HCT116 (cell line): ENCODE results near the gene WHRN. TPM values are rescaled to one million over a fixed set of nuclear protein-coding genes. Genes with fewer than 3 reads are reported as not detected.

ENCODE experiments used
- ATAC-seq: fragments of 200-7000 bp; cut with Tn5 transposase; 2 replicates; pipeline ENCODE4 v1.9.1; 2020; ENCODE audit warnings: mild to moderate bottlenecking, moderate library complexity
- BruUV-seq: library from RNA; stranded (reverse); fragments of 400-500 nt; replicated peaks from 2 replicates; lab custom pipeline; 2021; lab: Mats Ljungman, UMichigan
- CTCF ChIA-PET: fragments of 300-600 bp; sonication (Branson Sonifier 250); formaldehyde crosslinking; loops from one replicate; lab custom pipeline; 2021; ENCODE audit warnings: antibody characterized with exemption; lab: Charles Lee
- POLR2A ChIA-PET: fragments of 300-600, 350-600 bp; sonication (Branson Sonifier 250); formaldehyde crosslinking; loops from one replicate; lab custom pipeline; 2021; ENCODE audit warnings: antibody characterized with exemption; lab: Charles Lee
- RAD21 ChIA-PET, 2 experiments: fragments of 300-600 bp; sonication (Branson Sonifier 250); formaldehyde crosslinking; loops; one replicate each; lab custom pipeline; 2023; ENCODE audit warnings: low total read pairs in 2 of 2; ENCODE audit not compliant: uncharacterized antibody in 2 of 2, unreplicated experiment in 2 of 2, low non-redundant PET in 1 of 2; lab: Charles Lee
- DNase-seq: peaks from one replicate; pipeline ENCODE4 v3.0.0-alpha.2; 2010; ENCODE audit warnings: low read depth, low spot score
- H2AFZ ChIP-seq: fragments of 200-600 bp; shearing (Covaris generic), sonication (generic); 2 replicates; pipeline ENCODE4 v1.6.1; 2017; ENCODE audit warnings: low read depth, mixed run types, mixed read lengths, antibody characterized with exemption, low read length; ENCODE audit not compliant: poor library complexity, severe bottlenecking
- H3K27ac ChIP-seq: 2 replicates; pipeline ENCODE4 v1.5.1; 2012; ENCODE audit warnings: low read depth, low read length
- H3K27me3 ChIP-seq: fragments of 200-600 bp; sonication (generic); 2 replicates; pipeline ENCODE4 v1.6.1; 2016; ENCODE audit warnings: mixed run types, low read length, mixed read lengths; ENCODE audit not compliant: insufficient read depth
- H3K36me3 ChIP-seq, 2 experiments: fragments of 200-500 bp in 1 of 2; fragments of 200-600 bp in 1 of 2; sonication (Bioruptor generic) in 1 of 2; sonication (generic) in 1 of 2; 2 replicates each; pipeline versions ENCODE4 v1.5.1 to v1.6.1; 2014 to 2016; ENCODE audit warnings: low read length in 2 of 2, inconsistent platforms in 1 of 2, mixed read lengths in 1 of 2, mixed run types in 1 of 2; ENCODE audit not compliant: insufficient read depth in 2 of 2, control insufficient read depth in 1 of 2
- H3K4me1 ChIP-seq, 2 experiments: fragments of 200-600 bp in 1 of 2; sonication (generic) in 1 of 2; 2 replicates each; pipeline versions ENCODE4 v1.5.1 to v1.6.1; 2012 to 2017; ENCODE audit warnings: low read length in 2 of 2, inconsistent platforms in 1 of 2, mild to moderate bottlenecking in 1 of 2, mixed read lengths in 1 of 2, mixed run types in 1 of 2, moderate library complexity in 1 of 2; ENCODE audit not compliant: insufficient read depth in 2 of 2, control insufficient read depth in 1 of 2
- H3K4me2 ChIP-seq: fragments of 200-600 bp; sonication (generic); 2 replicates; pipeline ENCODE4 v1.6.1; 2017; ENCODE audit warnings: mixed run types, low read length, mixed read lengths
- H3K4me3 ChIP-seq, 2 experiments: fragments of 200-600 bp in 1 of 2; sonication (generic) in 1 of 2; replicated peaks in 1 of 2; 2 replicates each; pipeline ENCODE4 v1.5.1; 2011 to 2016; ENCODE audit warnings: low read length in 2 of 2, control low read depth in 1 of 2, low read depth in 1 of 2, mild to moderate bottlenecking in 1 of 2, mixed read lengths in 1 of 2, mixed run types in 1 of 2
- H3K79me2 ChIP-seq: fragments of 200-600 bp; sonication (generic); 2 replicates; pipeline ENCODE4 v1.6.1; 2017; ENCODE audit warnings: mild to moderate bottlenecking, mixed run types, low read length, moderate library complexity, mixed read lengths; ENCODE audit not compliant: insufficient read depth
- H3K9ac ChIP-seq: fragments of 200-600 bp; sonication (generic); 2 replicates; pipeline ENCODE4 v1.6.1; 2016; ENCODE audit warnings: low read length, mixed read lengths
- H3K9me2 ChIP-seq: fragments of 200-600 bp; sonication (generic), shearing (Covaris generic); 2 replicates; pipeline ENCODE4 v1.6.1; 2017; ENCODE audit warnings: mixed run types, mild to moderate bottlenecking, moderate library complexity; ENCODE audit not compliant: insufficient read depth
- H3K9me3 ChIP-seq, 2 experiments: fragments of 200-500 bp in 1 of 2; fragments of 200-600 bp in 1 of 2; sonication (Bioruptor generic) in 1 of 2; sonication (generic) in 1 of 2; 2 replicates each; pipeline ENCODE4 v1.6.1; 2014 to 2017; ENCODE audit warnings: low read length in 2 of 2, mixed read lengths in 2 of 2, inconsistent platforms in 1 of 2, low read depth in 1 of 2, mild to moderate bottlenecking in 1 of 2, mixed run types in 1 of 2, moderate library complexity in 1 of 2; ENCODE audit not compliant: control insufficient read depth in 1 of 2, insufficient read depth in 1 of 2
- H4K20me1 ChIP-seq: fragments of 200-600 bp; sonication (generic), shearing (Covaris generic); 2 replicates; pipeline ENCODE4 v1.6.1; 2017; ENCODE audit warnings: mixed run types, mild to moderate bottlenecking, moderate library complexity; ENCODE audit not compliant: insufficient read depth
- CEBPB ChIP-seq: IDR thresholded peaks from 2 replicates; pipeline ENCODE4 v1.6.1; 2012; ENCODE audit warnings: low read depth
- EGR1 ChIP-seq: IDR thresholded peaks from 2 replicates; pipeline ENCODE4 v1.6.1; 2012; ENCODE audit warnings: low read depth
- ELF1 ChIP-seq: IDR thresholded peaks from 2 replicates; pipeline ENCODE4 v1.6.1; 2012; ENCODE audit warnings: low read depth, borderline replicate concordance
- EZH2 ChIP-seq: fragments of 200-600 bp; sonication (generic); IDR thresholded peaks from 2 replicates; pipeline ENCODE4 v1.6.1; 2017; ENCODE audit warnings: antibody characterized with exemption, mixed run types
- EZH2phosphoT487 ChIP-seq: fragments of 200-600 bp; IDR thresholded peaks from 2 replicates; pipeline ENCODE4 v1.6.1; 2018; ENCODE audit warnings: antibody characterized with exemption, borderline replicate concordance
- FOSL1 ChIP-seq: IDR thresholded peaks from 2 replicates; pipeline ENCODE4 v1.6.1; 2012; ENCODE audit warnings: low read depth
- POLR2A ChIP-seq: IDR thresholded peaks from 2 replicates; pipeline ENCODE4 v1.7.0; 2011; ENCODE audit warnings: borderline replicate concordance; ENCODE audit not compliant: insufficient read depth, insufficient read length; ENCODE audit errors: extremely low read depth
- RAD21 ChIP-seq: IDR thresholded peaks from 2 replicates; pipeline ENCODE4 v1.6.1; 2012; ENCODE audit warnings: low read depth, mild to moderate bottlenecking
- SIN3A ChIP-seq: IDR thresholded peaks from 2 replicates; pipeline ENCODE4 v1.6.1; 2012; ENCODE audit warnings: low read depth
- SRF ChIP-seq: IDR thresholded peaks from 2 replicates; pipeline ENCODE4 v1.6.1; 2012; ENCODE audit warnings: low read depth
- YY1 ChIP-seq: IDR thresholded peaks from 2 replicates; pipeline ENCODE4 v1.6.1; 2011; ENCODE audit warnings: low read length, low read depth, moderate library complexity, mild to moderate bottlenecking; ENCODE audit not compliant: insufficient replicate concordance; ENCODE audit errors: extremely low read depth
- intact Hi-C: fragments of 100-400 bp; cut with micrococcal nuclease; formaldehyde crosslinking; loops from 2 replicates; pipeline ENCODE4 v1.10.0; 2022
- total RNA-seq: library from RNA; stranded (reverse); gene quantifications from one replicate; pipeline ENCODE4 v1.2.1, GENCODE V29; 2021; ENCODE audit not compliant: unreplicated experiment
- TF ChIP-seq, protein P1 (sequence below): IDR thresholded peaks from 2 replicates; pipeline ENCODE4 v1.6.1; 2012
- TF ChIP-seq, protein P2 (sequence below): IDR thresholded peaks from 2 replicates; pipeline ENCODE4 v1.6.1; 2012

WHRN gene
- total RNA-seq, 1 experiment from 2014 or later: 12.8 TPM

DNA sequence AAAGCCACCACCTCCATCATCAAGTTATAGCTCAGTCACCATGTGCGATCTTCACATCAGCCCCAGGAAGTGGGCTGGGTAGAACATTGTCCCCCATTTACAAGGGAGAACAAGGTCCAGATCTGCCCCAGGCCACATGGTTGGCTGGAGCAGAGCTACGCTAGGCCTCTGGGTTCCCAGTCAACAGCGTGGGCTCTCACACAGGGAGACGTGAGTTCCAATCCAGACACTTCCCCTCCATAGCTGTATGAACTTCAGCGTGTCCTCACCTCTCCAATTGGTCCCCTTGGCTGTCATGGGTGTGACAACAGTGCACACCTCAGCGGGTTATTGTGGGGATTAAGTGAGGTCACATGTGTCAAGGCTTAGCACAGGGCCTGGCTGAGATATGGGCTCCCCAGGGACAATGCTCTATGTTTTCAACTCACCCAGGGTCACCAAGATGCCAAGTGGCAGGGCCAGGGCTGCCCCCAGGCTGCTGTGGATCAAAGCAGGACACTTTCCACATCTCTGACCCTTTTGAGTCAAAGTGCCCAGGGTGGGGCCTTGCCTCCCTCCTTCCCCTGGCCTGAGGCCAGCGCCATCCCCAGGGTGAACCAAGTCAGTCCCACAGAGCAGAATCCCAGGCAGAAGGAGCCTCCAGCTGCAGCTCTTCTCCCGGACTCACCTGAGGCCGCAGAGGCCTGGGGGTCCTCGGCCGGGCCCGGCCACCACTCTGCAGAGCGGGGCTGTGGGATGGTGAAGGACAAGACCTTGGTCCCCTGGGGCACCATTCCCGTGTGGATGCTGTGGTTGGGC, 137.3 kb downstream of the WHRN start:
- TF ChIP-seq SIN3A (no peak), CEBPB (no peak), SRF (no peak), EZH2 (no peak), YY1 (no peak), POLR2A (no peak), FOSL1 (no peak), EZH2phosphoT487 (no peak), EGR1 (no peak), ELF1 (no peak), RAD21 (no peak)
- TF ChIP-seq, protein P1, sequence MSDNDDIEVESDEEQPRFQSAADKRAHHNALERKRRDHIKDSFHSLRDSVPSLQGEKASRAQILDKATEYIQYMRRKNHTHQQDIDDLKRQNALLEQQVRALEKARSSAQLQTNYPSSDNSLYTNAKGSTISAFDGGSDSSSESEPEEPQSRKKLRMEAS: no peak
- TF ChIP-seq, protein P2, sequence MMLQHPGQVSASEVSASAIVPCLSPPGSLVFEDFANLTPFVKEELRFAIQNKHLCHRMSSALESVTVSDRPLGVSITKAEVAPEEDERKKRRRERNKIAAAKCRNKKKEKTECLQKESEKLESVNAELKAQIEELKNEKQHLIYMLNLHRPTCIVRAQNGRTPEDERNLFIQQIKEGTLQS: no peak
- Histone ChIP-seq H2AFZ (no peak overlapping the region), H3K4me2 (no peak overlapping the region), H3K4me1 (peaks cover 0 to 8% of the 10 kb centered on the region in 2 experiments; a peak in 2 of 4 replicates), H3K36me3 (no peaks in the 10 kb centered on the region), H3K79me2 (no peaks in the 10 kb centered on the region), H4K20me1 (no peaks in the 10 kb centered on the region), H3K9ac (no peak overlapping the region), H3K9me2 (no peaks in the 10 kb centered on the region), H3K9me3 (no peaks in the 10 kb centered on the region), H3K27me3 (no peaks in the 10 kb centered on the region), H3K4me3 (no peak overlapping the region), H3K27ac (no peak overlapping the region)
- ChIA-PET RAD21 (no interaction called here), POLR2A (no interaction called here), CTCF (no interaction called here)
- DNase-seq: no peak
- no TSS peak for BruUV-seq
- no peak for ATAC-seq
- intact Hi-C loops: no loop called here
